Activated CD8-positive, alpha-beta memory T cell treated with anti-CD3 and anti-CD28 coated beads for 24 hours (primary cell): ENCODE measurements around the gene GNB1L.

Source experiments
- DNase-seq: peaks from one replicate; pipeline ENCODE4 v3.0.0-alpha.2; 2020

Gene GNB1L

GRCh38 chr22:19772673-19773469, 81.8 kb downstream of the GNB1L start:
- no peak for DNase-seq

DNA sequence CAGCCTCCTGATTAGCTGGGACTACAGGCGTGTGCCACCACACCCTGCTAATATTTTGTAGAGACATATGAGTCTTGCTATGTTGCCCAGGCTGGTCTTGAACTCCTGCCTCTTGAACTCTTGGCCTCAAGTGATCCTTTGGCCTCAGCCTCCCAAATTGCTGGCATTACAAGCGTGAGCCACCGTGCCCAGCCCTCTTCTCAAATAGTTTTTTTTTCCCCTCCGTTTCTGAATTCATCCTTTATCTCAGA, 82.3 kb downstream of the GNB1L start:
- DNase-seq = no peak

DNA sequence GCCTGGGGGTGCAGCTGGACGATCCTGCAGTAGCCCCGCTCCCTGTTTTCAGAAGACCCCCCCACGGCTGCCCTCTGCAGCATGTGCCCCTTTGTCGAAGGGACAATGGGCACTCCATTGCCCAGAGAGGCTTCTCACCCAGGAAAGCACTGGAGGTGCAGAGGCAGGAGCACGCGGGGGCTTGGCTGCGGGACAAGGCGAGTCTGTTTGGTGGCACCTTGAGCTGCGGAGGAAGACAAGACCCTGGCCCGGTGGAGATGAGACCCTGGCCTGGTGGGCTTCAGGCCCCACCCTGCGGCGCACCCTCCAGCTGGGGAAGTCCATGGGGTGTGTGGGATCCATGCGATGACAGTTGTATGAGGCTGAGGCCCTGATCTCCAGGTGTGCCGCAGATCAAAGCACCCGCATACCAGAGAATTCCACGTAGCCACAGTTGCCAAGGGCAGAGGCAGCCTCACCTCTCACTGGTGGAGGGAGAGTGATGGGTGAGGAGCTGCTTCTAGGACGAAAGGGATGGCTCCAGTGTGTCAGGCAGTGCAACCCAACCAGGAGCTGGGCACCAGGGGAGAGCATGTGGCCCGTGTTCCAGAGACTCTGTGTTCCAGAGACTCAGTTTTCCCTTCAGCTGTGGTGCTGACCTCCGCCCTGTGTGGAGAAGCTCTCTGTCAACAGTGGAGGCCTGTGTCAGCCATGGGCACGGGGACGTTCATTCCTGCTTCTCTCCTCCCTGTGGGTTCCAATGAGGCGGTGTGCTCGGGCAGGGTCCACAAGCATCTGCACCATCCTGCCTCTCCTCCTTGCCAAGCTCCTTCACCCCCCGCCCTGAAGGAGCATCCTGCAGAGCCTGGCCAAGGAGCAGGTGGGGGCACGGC, 84.1 kb downstream of the GNB1L start:
- no peak for DNase-seq

- DNase-seq = no peak
Measured at GRCh38 chr22:19769393-19769715, 85.3 kb downstream of the GNB1L start.

DNA sequence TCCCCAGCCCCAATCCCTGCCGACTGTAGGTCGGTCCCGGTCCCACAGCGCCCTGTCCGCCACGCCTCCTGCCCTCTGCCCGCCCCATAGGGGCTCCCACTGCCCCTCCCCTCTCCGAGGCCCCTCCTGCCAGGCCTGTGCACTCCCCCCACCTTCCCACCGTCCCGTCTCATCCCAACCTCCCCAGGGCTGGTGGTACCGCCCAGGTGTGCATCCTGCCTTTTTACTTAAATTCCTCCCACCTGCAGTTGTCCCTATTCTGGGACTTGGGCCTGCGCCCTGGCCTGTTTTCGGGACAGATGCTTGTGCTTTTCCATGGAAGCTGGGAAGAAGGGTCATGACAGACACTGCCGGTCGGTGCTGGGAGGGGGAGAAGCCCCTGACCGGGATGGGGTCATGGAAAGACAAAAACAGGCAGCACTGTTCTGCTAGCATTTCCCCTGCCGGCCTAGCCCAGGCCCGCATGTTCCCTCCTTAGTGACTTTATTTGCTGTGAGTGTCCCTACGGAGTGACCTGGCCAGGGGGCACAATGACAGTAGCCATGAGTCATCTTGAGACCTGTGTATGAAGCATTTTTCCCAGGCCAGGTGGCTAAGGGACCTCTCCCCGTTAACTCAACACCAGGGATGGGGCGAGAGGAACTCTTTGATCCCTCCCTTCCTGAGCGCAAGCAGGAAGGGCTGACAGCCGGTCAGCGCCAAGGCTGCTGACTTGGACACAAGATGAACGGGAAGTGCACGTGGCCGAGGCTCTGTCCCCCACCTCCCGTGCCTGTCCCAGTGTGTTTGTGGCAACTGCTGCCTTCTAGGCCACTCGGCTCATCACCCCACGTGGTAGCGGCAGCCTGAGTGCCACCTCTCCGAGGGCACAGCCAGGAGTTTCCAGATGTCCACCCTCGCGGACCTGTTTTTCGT, 87.0 kb downstream of the GNB1L start:
- no peak for DNase-seq

- peak; percentile 76 for DNase-seq
Measured at GRCh38 chr22:19766511-19767426, 87.9 kb downstream of the GNB1L start.

GRCh38 chr22:19766240-19766510, 88.5 kb downstream of the GNB1L start:
- no peak for DNase-seq

- DNase-seq = no peak
Measured at GRCh38 chr22:19765477-19766239, 89.0 kb downstream of the GNB1L start.

GRCh38 chr22:19764636-19765476, 89.8 kb downstream of the GNB1L start:
- DNase-seq = no peak

DNA sequence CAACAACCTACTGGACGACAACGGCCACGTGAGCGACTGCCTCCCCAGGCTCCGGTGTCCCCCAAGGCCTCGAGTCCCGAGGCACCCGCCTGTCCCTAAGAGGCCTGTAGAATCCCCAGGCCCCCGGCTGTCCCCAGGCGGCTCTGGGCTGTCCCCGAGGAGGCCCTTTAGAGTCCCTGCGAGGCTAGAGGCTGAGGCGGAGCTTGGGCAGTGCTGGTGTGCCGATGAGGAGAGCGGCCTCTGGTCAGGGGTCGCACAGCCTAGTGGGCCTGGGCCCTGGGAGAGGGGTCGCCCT, 90.4 kb downstream of the GNB1L start:
- DNase-seq = no peak

DNA sequence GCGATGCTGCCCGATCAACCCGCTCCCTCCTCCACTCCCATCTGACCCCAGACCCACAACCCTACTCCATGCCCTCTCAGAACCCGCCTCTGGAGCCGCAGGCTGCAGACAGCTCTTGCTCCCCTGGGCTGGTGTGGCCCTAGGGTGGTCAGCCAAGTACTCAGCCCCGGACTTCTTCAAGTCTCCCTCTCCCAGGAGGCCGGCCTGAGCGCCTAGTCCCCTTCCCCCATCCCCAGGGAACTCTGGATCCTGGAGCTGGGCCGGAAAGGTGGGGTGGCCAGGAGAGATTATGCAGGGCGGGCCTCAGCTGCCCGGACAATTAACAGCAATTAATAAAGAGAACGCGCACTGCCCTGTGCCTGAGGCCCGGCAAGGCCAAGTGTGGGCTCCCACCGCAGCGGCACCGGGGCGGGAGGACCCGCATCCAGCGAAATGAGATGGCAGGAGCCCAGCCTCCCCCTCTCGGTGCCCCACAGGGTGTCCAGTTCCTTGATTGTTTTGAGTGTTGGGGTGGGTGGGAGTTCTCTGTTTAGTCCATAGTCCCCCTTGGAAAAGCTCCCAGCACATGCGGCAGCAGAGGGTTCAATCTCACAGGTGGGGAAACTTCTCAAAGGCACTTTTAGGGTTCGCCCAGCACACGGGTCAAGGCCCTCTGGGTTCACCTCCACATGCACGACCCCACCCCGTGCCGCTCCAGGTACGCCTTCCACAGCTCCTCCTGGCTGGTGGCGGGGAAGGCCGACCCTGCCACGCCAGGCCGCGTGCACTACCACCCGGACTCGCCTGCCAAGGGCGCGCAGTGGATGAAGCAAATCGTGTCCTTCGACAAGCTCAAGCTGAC, 91.0 kb downstream of the GNB1L start:
- DNase-seq = no peak

- DNase-seq = no peak
Measured at GRCh38 chr22:19762568-19763457, 91.9 kb downstream of the GNB1L start.

DNA sequence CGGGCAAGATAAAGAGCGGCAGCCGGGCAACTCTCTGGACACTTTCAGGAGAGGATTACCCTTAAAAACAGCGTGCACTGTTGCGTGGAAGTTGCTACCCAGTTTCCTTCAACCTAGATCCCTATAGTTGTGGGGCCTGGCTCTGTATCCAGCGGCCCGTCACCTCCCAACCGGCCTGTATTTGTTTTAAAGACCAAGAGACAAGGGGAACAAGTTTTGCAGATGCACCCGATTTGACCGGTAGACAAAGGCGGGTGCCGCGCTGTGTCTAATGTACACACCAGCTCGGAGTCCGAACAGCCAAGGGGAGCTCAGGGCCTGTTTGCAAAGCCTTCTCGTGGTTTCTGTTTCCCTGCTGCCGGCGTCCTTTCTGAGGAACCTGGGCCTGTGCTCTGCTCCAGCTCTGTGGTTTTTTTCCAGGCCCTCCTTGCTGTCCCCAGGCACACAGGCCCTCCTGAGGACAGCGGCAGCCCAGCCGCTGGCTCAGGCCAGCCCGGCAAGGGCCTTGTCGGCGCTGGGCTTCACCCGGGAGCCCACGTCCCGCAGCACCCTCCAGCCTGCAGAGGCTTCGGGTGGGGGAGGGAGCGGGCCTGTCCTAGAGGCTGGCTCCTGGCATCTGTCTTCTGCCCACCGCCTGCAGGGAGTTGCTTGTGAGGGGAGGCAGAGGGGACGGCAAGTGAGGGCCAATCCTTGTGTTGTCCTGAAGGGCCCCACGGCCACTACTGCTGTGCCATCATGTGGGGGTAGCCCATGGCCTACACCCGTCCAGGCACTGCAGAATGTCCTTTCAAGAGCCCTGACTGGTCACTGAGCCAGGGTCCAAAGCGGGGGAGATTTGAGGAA, 92.7 kb downstream of the GNB1L start:
- no peak for DNase-seq

DNA sequence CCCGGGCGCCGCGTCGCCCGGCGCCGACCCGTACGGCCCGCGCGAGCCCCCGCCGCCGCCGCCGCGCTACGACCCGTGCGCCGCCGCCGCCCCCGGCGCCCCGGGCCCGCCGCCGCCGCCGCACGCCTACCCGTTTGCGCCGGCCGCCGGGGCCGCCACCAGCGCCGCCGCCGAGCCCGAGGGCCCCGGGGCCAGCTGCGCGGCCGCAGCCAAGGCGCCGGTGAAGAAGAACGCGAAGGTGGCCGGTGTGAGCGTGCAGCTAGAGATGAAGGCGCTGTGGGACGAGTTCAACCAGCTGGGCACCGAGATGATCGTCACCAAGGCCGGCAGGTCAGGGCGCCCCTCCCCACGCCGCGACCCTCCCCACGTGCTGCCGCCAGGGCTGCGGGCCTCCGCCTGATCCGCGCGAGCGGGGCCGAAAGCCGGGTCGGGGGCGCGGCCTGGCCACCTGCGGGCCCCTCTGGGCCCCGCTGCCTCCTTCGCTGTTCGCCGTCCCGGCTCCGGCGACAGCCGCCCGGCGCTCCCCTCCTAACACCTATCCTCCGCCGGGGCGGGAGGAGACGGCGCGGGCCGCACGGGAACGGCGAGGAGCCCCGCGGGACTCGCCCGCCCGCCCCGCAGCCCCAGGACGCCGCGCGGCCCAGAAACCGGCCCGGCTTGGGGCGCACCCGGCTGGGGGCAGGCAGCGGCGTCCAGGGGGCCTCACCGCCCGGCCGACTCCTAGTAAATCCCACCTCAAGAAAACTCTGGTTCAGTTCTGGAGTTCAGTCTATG, 93.5 kb downstream of the GNB1L start:
- no peak for DNase-seq

GRCh38 chr22:19760058-19760950, 94.4 kb downstream of the GNB1L start, which contains the start of gene TBX1:
TBX1 (plus strand) TSS chr22:19760778; CDS start chr22:19760844, 66 bp downstream.
- DNase-seq = no peak

DNA sequence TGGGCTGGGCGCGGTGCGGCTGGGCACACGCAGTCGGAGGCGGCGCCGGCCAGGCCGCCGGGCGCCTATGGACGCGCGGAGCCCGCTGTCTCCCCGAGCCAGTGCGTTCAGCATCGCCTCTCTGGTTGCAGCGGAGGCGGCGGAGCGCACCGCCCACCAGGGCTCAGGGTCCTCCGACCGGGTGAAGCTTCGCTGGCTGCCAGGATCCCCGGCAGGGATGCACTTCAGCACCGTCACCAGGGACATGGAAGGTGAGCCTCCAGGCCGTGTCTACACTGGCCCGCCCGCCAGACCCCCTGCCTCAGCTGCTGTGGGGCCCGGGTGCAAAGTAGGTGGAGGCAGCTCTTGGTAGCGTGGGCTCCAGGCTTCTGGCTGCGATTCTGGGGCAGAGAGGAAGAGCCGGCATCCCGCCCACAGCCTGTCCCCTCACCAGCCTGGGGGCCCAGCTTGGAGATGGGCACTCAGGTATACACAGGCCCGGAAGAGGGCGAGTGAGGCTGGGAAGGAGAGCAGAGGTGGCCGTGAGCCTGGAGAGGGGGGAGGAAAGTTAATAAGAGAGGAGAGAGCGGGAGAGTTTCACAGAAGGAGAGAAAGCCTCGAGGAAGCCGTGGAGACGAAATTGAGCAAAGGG, 95.1 kb downstream of the GNB1L start:
- no peak for DNase-seq
